ENCODE results near the gene DIPK1C. TPM values are rescaled to one million over a fixed set of nuclear protein-coding genes. Genes with fewer than 3 reads are reported as not detected.

The DIPK1C gene
- total RNA-seq, 1 experiment from 2014 or later, result not detected

DNA sequence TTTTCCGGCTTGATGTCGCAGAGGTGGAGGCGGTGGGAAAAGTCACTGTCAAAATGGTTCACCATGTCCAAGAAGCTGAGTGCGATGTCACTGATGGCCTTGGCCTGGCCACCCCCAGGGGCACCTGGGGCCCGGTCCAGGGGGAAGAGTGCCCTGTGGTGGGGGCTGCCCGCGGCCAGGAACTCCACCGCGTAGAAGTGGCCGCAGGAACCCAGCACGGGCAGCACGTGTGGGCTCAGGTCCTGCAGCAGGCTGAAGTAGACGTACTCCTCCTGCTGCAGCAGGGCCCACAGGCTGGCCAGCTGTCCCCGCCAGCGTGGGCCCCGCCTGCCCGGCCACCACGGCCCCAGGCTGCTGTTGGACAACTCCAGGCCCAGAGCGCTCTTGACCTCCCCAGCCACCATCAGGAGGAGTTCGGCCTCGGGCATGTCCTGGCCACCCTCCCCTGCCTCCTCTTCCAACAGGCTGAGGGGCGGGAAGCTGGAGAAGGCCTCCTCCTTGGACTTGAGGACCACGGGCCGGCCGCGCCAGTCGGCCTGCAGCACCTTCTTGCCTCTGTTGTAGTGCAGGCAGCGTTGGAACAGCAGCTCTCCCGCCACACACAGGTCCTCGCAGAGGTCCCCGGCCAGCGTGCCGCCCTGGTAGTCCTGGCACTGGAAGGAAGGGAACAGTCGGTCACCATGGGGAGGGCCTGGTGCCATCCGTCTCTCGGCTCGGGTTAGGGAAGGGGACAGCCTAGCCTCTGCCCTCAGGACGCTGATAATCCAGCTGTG, 10.3 kb downstream of the DIPK1C start:
- H3K9me3 Mint-ChIP-seq, result no peaks in the 10 kb centered on the region
- POLR2A ChIA-PET, result no interaction called here
- no peak for ATAC-seq
- 0 out of 2 replicates have a peak, but pooled peaks cover 3% of the 10 kb centered on the region for H3K4me1 Mint-ChIP-seq
- TF ChIP-seq CREB1 (CRISPR knock-in tag; IDR thresholded peaks at IDR 0.05) (no peak), SOX15 (CRISPR knock-in tag; IDR thresholded peaks at IDR 0.05) (no peak), RELA (CRISPR knock-in tag; IDR thresholded peaks at IDR 0.05; ENCODE audit: borderline replicate concordance) (no peak), JAZF1 (CRISPR knock-in tag; IDR thresholded peaks at IDR 0.05) (no peak), ESRRA (CRISPR knock-in tag; IDR thresholded peaks at IDR 0.05; ENCODE audit: borderline replicate concordance) (no peak), GTF2I (CRISPR knock-in tag; conservative IDR thresholded peaks at IDR 0.05) (no peak), SMAD3 (CRISPR knock-in tag; IDR thresholded peaks at IDR 0.05; ENCODE audit: borderline replicate concordance) (no peak)
- TF ChIP-seq, protein P1, sequence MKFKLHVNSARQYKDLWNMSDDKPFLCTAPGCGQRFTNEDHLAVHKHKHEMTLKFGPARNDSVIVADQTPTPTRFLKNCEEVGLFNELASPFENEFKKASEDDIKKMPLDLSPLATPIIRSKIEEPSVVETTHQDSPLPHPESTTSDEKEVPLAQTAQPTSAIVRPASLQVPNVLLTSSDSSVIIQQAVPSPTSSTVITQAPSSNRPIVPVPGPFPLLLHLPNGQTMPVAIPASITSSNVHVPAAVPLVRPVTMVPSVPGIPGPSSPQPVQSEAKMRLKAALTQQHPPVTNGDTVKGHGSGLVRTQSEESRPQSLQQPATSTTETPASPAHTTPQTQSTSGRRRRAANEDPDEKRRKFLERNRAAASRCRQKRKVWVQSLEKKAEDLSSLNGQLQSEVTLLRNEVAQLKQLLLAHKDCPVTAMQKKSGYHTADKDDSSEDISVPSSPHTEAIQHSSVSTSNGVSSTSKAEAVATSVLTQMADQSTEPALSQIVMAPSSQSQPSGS (CRISPR knock-in tag; IDR thresholded peaks at IDR 0.05; ENCODE audit: borderline replicate concordance, low read depth), result no peak
- TF ChIP-seq, protein P2, sequence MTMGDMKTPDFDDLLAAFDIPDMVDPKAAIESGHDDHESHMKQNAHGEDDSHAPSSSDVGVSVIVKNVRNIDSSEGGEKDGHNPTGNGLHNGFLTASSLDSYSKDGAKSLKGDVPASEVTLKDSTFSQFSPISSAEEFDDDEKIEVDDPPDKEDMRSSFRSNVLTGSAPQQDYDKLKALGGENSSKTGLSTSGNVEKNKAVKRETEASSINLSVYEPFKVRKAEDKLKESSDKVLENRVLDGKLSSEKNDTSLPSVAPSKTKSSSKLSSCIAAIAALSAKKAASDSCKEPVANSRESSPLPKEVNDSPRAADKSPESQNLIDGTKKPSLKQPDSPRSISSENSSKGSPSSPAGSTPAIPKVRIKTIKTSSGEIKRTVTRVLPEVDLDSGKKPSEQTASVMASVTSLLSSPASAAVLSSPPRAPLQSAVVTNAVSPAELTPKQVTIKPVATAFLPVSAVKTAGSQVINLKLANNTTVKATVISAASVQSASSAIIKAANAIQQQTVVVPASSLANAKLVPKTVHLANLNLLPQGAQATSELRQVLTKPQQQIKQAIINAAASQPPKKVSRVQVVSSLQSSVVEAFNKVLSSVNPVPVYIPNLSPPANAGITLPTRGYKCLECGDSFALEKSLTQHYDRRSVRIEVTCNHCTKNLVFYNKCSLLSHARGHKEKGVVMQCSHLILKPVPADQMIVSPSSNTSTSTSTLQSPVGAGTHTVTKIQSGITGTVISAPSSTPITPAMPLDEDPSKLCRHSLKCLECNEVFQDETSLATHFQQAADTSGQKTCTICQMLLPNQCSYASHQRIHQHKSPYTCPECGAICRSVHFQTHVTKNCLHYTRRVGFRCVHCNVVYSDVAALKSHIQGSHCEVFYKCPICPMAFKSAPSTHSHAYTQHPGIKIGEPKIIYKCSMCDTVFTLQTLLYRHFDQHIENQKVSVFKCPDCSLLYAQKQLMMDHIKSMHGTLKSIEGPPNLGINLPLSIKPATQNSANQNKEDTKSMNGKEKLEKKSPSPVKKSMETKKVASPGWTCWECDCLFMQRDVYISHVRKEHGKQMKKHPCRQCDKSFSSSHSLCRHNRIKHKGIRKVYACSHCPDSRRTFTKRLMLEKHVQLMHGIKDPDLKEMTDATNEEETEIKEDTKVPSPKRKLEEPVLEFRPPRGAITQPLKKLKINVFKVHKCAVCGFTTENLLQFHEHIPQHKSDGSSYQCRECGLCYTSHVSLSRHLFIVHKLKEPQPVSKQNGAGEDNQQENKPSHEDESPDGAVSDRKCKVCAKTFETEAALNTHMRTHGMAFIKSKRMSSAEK (CRISPR knock-in tag; IDR thresholded peaks at IDR 0.05; ENCODE audit: borderline replicate concordance), result no peak
- TF ChIP-seq, protein P3, sequence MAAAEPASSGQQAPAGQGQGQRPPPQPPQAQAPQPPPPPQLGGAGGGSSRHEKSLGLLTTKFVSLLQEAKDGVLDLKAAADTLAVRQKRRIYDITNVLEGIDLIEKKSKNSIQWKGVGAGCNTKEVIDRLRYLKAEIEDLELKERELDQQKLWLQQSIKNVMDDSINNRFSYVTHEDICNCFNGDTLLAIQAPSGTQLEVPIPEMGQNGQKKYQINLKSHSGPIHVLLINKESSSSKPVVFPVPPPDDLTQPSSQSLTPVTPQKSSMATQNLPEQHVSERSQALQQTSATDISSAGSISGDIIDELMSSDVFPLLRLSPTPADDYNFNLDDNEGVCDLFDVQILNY (CRISPR knock-in tag; IDR thresholded peaks at IDR 0.05), result no peak
- TF ChIP-seq, protein P4, sequence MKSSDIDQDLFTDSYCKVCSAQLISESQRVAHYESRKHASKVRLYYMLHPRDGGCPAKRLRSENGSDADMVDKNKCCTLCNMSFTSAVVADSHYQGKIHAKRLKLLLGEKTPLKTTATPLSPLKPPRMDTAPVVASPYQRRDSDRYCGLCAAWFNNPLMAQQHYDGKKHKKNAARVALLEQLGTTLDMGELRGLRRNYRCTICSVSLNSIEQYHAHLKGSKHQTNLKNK (CRISPR knock-in tag; IDR thresholded peaks at IDR 0.05), result no peak
- TF ChIP-seq, protein P5, sequence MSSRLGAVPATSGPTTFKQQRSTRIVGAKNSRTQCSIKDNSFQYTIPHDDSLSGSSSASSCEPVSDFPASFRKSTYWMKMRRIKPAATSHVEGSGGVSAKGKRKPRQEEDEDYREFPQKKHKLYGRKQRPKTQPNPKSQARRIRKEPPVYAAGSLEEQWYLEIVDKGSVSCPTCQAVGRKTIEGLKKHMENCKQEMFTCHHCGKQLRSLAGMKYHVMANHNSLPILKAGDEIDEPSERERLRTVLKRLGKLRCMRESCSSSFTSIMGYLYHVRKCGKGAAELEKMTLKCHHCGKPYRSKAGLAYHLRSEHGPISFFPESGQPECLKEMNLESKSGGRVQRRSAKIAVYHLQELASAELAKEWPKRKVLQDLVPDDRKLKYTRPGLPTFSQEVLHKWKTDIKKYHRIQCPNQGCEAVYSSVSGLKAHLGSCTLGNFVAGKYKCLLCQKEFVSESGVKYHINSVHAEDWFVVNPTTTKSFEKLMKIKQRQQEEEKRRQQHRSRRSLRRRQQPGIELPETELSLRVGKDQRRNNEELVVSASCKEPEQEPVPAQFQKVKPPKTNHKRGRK (CRISPR knock-in tag; IDR thresholded peaks at IDR 0.05; ENCODE audit: borderline replicate concordance), result no peak
- no peaks in the 10 kb centered on the region for H3K36me3 Mint-ChIP-seq
- H3K27me3 Mint-ChIP-seq (ENCODE audit: low read depth), result no peaks in the 10 kb centered on the region
- no peak overlapping the region for H3K4me3 Mint-ChIP-seq
- CTCF ChIA-PET, result interaction anchor here (0.6 to 2.5 kb wide), 5 partner anchors 12 to 93 kb away, joined by 3 to 9 read pairs (median 3); no protein-coding TSS in a partner anchor
- H3K27ac Mint-ChIP-seq, result no peak overlapping the region
- no peak for DNase-seq (ENCODE audit: low spot score)

DNA sequence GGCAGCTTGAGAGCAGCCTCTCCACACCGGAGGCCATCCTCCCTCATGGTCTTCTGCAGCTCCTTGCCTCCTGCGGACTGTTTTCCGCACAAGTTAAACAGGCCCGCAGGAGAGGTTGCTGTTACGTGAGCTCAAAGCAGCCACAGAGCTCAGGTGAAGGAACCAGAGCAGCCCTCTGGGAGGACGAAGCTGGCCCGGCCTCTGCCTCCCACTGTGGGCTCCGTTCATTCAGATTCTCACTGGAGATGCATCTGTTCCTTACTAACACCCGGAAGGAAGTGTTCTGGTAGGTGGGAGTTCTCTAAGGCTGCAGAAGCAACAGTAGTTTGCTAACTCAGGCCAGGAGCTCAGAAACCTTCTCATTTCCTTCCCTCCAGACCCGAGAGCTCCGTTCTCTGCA, 10.9 kb downstream of the DIPK1C start:
- no peaks in the 10 kb centered on the region for H3K9me3 Mint-ChIP-seq
- H3K4me3 Mint-ChIP-seq, result no peak overlapping the region
- no peaks in the 10 kb centered on the region for H3K27me3 Mint-ChIP-seq (ENCODE audit: low read depth)
- ChIA-PET CTCF (interaction anchor here (0.6 to 1.5 kb wide), 5 partner anchors 10 to 93 kb away, joined by 3 to 6 read pairs (median 3); no protein-coding TSS in a partner anchor), POLR2A (no interaction called here)
- no peak overlapping the region for H3K27ac Mint-ChIP-seq
- ATAC-seq (no peak; the same call in 1 of the 2 replicates), DNase-seq (ENCODE audit: low spot score) (no peak)
- H3K4me1 Mint-ChIP-seq, result 0 out of 2 replicates have a peak, but pooled peaks cover 3% of the 10 kb centered on the region
- no peaks in the 10 kb centered on the region for H3K36me3 Mint-ChIP-seq
- TF ChIP-seq, protein P6, sequence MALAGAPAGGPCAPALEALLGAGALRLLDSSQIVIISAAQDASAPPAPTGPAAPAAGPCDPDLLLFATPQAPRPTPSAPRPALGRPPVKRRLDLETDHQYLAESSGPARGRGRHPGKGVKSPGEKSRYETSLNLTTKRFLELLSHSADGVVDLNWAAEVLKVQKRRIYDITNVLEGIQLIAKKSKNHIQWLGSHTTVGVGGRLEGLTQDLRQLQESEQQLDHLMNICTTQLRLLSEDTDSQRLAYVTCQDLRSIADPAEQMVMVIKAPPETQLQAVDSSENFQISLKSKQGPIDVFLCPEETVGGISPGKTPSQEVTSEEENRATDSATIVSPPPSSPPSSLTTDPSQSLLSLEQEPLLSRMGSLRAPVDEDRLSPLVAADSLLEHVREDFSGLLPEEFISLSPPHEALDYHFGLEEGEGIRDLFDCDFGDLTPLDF (CRISPR knock-in tag; IDR thresholded peaks at IDR 0.05), result no peak
- TF ChIP-seq, protein P7, sequence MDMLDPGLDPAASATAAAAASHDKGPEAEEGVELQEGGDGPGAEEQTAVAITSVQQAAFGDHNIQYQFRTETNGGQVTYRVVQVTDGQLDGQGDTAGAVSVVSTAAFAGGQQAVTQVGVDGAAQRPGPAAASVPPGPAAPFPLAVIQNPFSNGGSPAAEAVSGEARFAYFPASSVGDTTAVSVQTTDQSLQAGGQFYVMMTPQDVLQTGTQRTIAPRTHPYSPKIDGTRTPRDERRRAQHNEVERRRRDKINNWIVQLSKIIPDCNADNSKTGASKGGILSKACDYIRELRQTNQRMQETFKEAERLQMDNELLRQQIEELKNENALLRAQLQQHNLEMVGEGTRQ (CRISPR knock-in tag; IDR thresholded peaks at IDR 0.05), result no peak
- TF ChIP-seq ZNF219 (CRISPR knock-in tag; IDR thresholded peaks at IDR 0.05; ENCODE audit: borderline replicate concordance) (no peak), ESRRA (CRISPR knock-in tag; IDR thresholded peaks at IDR 0.05; ENCODE audit: borderline replicate concordance) (no peak), TEAD4 (CRISPR knock-in tag; IDR thresholded peaks at IDR 0.05) (no peak), TEAD1 (CRISPR knock-in tag; IDR thresholded peaks at IDR 0.05) (no peak)
- TF ChIP-seq, protein P1 (CRISPR knock-in tag; IDR thresholded peaks at IDR 0.05; ENCODE audit: borderline replicate concordance, low read depth), result no peak
